Muscle layer of duodenum (tissue), 2 donors: ENCODE data around the gene MYPOP.

Experiments
- H3K27ac ChIP-seq: one replicate; pipeline ENCODE4 v1.7.0; 2013; ENCODE audit warnings: mild to moderate bottlenecking, low read length
- H3K27me3 ChIP-seq: one replicate; pipeline ENCODE4 v1.7.0; 2013; ENCODE audit warnings: low read depth, mild to moderate bottlenecking, control low read depth, low read length
- H3K36me3 ChIP-seq, 2 donors: one replicate each; pipeline ENCODE4 v1.7.0; 2013; ENCODE audit warnings: low read length in 2 of 2, control low read depth in 1 of 2, mild to moderate bottlenecking in 1 of 2; ENCODE audit not compliant: insufficient read depth in 2 of 2, control insufficient read depth in 1 of 2
- H3K4me1 ChIP-seq, 2 donors: one replicate each; pipeline ENCODE4 v1.7.0; 2013; ENCODE audit warnings: low read length in 2 of 2, mild to moderate bottlenecking in 2 of 2, control low read depth in 1 of 2, moderate library complexity in 1 of 2; ENCODE audit not compliant: insufficient read depth in 2 of 2, control insufficient read depth in 1 of 2
- H3K4me3 ChIP-seq, 2 donors: one replicate each; pipeline ENCODE4 v1.7.0; 2013; ENCODE audit warnings: low read length in 2 of 2, low read depth in 1 of 2, mild to moderate bottlenecking in 1 of 2
- H3K9me3 ChIP-seq, 2 donors: one replicate each; pipeline ENCODE4 v1.7.0; 2013; ENCODE audit warnings: low read length in 2 of 2, control low read depth in 1 of 2, mild to moderate bottlenecking in 1 of 2; ENCODE audit not compliant: control insufficient read depth in 1 of 2
- donor health status: healthy.

MYPOP gene

GRCh38 chr19:45881082-45881908 is 21.1 kb downstream of the MYPOP start:
- Histone ChIP-seq H3K27ac (peak overlapping the region; percentile 68), H3K9me3 (no peaks in the 10 kb centered on the region), H3K4me3 (no peak overlapping the region), H3K27me3 (no peaks in the 10 kb centered on the region), H3K36me3 (no peaks in the 10 kb centered on the region), H3K4me1 (peaks cover 3 to 48% of the 10 kb centered on the region in 2 donors)

GRCh38 chr19:45879971-45880370 is 22.4 kb downstream of the MYPOP start:
- Histone ChIP-seq H3K27me3 (no peaks in the 10 kb centered on the region), H3K4me1 (peaks cover 3 to 42% of the 10 kb centered on the region in 2 donors), H3K36me3 (no peaks in the 10 kb centered on the region), H3K4me3 (no peak overlapping the region), H3K9me3 (no peaks in the 10 kb centered on the region), H3K27ac (no peak overlapping the region)

- Histone ChIP-seq H3K4me3 (no peak overlapping the region), H3K9me3 (no peaks in the 10 kb centered on the region), H3K36me3 (no peaks in the 10 kb centered on the region), H3K27ac (no peak overlapping the region), H3K4me1 (peaks cover 3 to 32% of the 10 kb centered on the region in 2 donors), H3K27me3 (no peaks in the 10 kb centered on the region)
Observed at GRCh38 chr19:45879055-45879454, 23.4 kb downstream of the MYPOP start.

GRCh38 chr19:45878043-45878794 is 24.2 kb downstream of the MYPOP start:
- no peaks in the 10 kb centered on the region for H3K36me3 ChIP-seq
- H3K9me3 ChIP-seq, result no peaks in the 10 kb centered on the region
- H3K4me3 ChIP-seq, result no peak overlapping the region
- H3K27ac ChIP-seq, result no peak overlapping the region
- H3K27me3 ChIP-seq, result no peaks in the 10 kb centered on the region
- H3K4me1 ChIP-seq, result peaks cover 0 to 25% of the 10 kb centered on the region in 2 donors

- H3K27me3 ChIP-seq, result no peaks in the 10 kb centered on the region
- no peaks in the 10 kb centered on the region for H3K9me3 ChIP-seq
- no peak overlapping the region for H3K27ac ChIP-seq
- peak overlapping the region in 1 of 2 donors; percentile 22 for H3K4me3 ChIP-seq
- no peaks in the 10 kb centered on the region for H3K36me3 ChIP-seq
- H3K4me1 ChIP-seq, result peaks cover 0 to 11% of the 10 kb centered on the region in 2 donors
Observed at GRCh38 chr19:45876411-45877197, 25.8 kb downstream of the MYPOP start.

GRCh38 chr19:45876161-45876410 is 26.3 kb downstream of the MYPOP start:
- Histone ChIP-seq H3K36me3 (no peaks in the 10 kb centered on the region), H3K4me3 (no peak overlapping the region), H3K9me3 (no peaks in the 10 kb centered on the region), H3K4me1 (peaks cover 0 to 11% of the 10 kb centered on the region in 2 donors), H3K27me3 (no peaks in the 10 kb centered on the region), H3K27ac (no peak overlapping the region)

- H3K4me1 ChIP-seq, result peaks cover 0 to 11% of the 10 kb centered on the region in 2 donors
- H3K36me3 ChIP-seq, result no peaks in the 10 kb centered on the region
- H3K4me3 ChIP-seq, result no peak overlapping the region
- no peaks in the 10 kb centered on the region for H3K27me3 ChIP-seq
- H3K27ac ChIP-seq, result no peak overlapping the region
- H3K9me3 ChIP-seq, result no peaks in the 10 kb centered on the region
Observed at GRCh38 chr19:45874620-45874966, 27.8 kb downstream of the MYPOP start.

- Histone ChIP-seq H3K27ac (no peak overlapping the region), H3K36me3 (no peaks in the 10 kb centered on the region), H3K9me3 (no peaks in the 10 kb centered on the region), H3K4me1 (peaks cover 0 to 11% of the 10 kb centered on the region in 2 donors), H3K27me3 (no peaks in the 10 kb centered on the region), H3K4me3 (no peak overlapping the region)
Observed at GRCh38 chr19:45873219-45873772, 29.1 kb downstream of the MYPOP start.

GRCh38 chr19:45872095-45872919 is 30.1 kb downstream of the MYPOP start:
- no peaks in the 10 kb centered on the region for H3K27me3 ChIP-seq
- no peaks in the 10 kb centered on the region for H3K9me3 ChIP-seq
- H3K36me3 ChIP-seq, result no peaks in the 10 kb centered on the region
- no peak overlapping the region for H3K4me3 ChIP-seq
- H3K27ac ChIP-seq, result no peak overlapping the region
- peaks cover 0 to 9% of the 10 kb centered on the region in 2 donors for H3K4me1 ChIP-seq

- no peak overlapping the region for H3K27ac ChIP-seq
- no peaks in the 10 kb centered on the region for H3K36me3 ChIP-seq
- H3K9me3 ChIP-seq, result no peaks in the 10 kb centered on the region
- H3K4me1 ChIP-seq, result no peaks in the 10 kb centered on the region
- no peaks in the 10 kb centered on the region for H3K27me3 ChIP-seq
- no peak overlapping the region for H3K4me3 ChIP-seq
Observed at GRCh38 chr19:45870798-45871197, 31.6 kb downstream of the MYPOP start.
